Stomach (tissue), 9 donors: Measurements from ENCODE around the gene PCDHGC5. TPM values are rescaled to one million over a fixed set of nuclear protein-coding genes. Genes with fewer than 3 reads are reported as not detected.

Experiments used
- DNase-seq, 2 donors: peaks; one replicate each; pipeline versions ENCODE4 v3.0.0 to v3.0.0-alpha.2; 2013 to 2019
- H3K27ac ChIP-seq, 5 donors: fragments of 200-600 bp in 4 of 5; sonication (generic) in 4 of 5; one replicate each; pipeline ENCODE4 v1.5.1; 2013 to 2019; ENCODE audit warnings: mild to moderate bottlenecking in 1 of 5, moderate library complexity in 1 of 5
- H3K27me3 ChIP-seq, 3 donors: fragments of 200-600 bp; sonication (generic); one replicate each; pipeline ENCODE4 v1.5.1; 2017 to 2019; ENCODE audit warnings: mixed run types in 1 of 3
- H3K36me3 ChIP-seq, 4 donors: fragments of 200-600 bp; sonication (generic); 1 replicate in 3 of 4; 2 replicates in 1 of 4; pipeline ENCODE4 v1.5.1; 2016 to 2019
- H3K4me1 ChIP-seq, 4 donors: fragments of 200-600 bp; sonication (generic); one replicate each; pipeline ENCODE4 v1.5.1; 2016 to 2019
- H3K4me3 ChIP-seq, 4 donors: fragments of 200-600 bp; sonication (generic) in 3 of 4; one replicate each; pipeline ENCODE4 v1.5.1; 2016 to 2019; ENCODE audit warnings: mild to moderate bottlenecking in 1 of 4
- H3K9me3 ChIP-seq, 4 donors: fragments of 200-600 bp; sonication (generic); one replicate each; pipeline ENCODE4 v1.5.1; 2016 to 2019
- CTCF ChIP-seq, 7 experiments: fragments of 450-650 bp in 4 of 7; fragments of 200-600 bp in 3 of 7; sonication (generic) in 3 of 7; IDR thresholded peaks; one replicate each; pipeline ENCODE4 v1.5.1; 2016 to 2019; ENCODE audit warnings: antibody characterized with exemption in 7 of 7, control low read depth in 2 of 7, mild to moderate bottlenecking in 1 of 7
- EP300 ChIP-seq: sonication (generic); formaldehyde crosslinking; IDR thresholded peaks from one replicate; pipeline ENCODE4 v1.6.1; 2017; ENCODE audit warnings: antibody characterized with exemption
- POLR2A ChIP-seq, 4 donors: fragments of 450-650 bp; IDR thresholded peaks; one replicate each; pipeline ENCODE4 v1.6.1; 2016; ENCODE audit warnings: antibody characterized with exemption in 4 of 4, control low read depth in 2 of 4, mild to moderate bottlenecking in 1 of 4, moderate library complexity in 1 of 4
- POLR2AphosphoS5 ChIP-seq, 3 donors: sonication (generic); formaldehyde crosslinking; IDR thresholded peaks; one replicate each; pipeline ENCODE4 v1.6.1; 2016; ENCODE audit warnings: antibody characterized with exemption in 3 of 3
- WGBS, 5 donors: extraction: QIAGEN DNeasy Blood & Tissue Kit in 3 of 5; methylation state at CpG; one replicate each; pipeline versions ENCODE4 v1.1.5 to v1.1.7; 2013 to 2018; 5-methylcytosine and 5-hydroxymethylcytosine counted together
- intact Hi-C: fragments of 100-400 bp; cut with DNase I; formaldehyde crosslinking; loops from one replicate; pipeline ENCODE4 v1.15.1; 2023; ENCODE audit warnings: low total_unique reads
- polyA plus RNA-seq, 3 donors: library from polyadenylated mRNA; stranded (reverse); fragments of 200-250 nt; gene quantifications; one replicate each; pipeline ENCODE4 v1.2.3, GENCODE V29; 2013
- total RNA-seq, 5 donors: library from RNA; depleted of rRNA; stranded (reverse); fragments of >200 nt; gene quantifications; one replicate each; pipeline versions ENCODE4 v1.1.0 to v1.2.3, GENCODE V29; 2014 to 2016
- donor health status: healthy with polysubstance abuse.
- donor health status: Bipolar disorder and iron deficiency.
- donor health status: healthy.

PCDHGC5 gene
- total and polyA plus RNA-seq, 8 donors: 0.08 to 3.5 (median 2.0) TPM; not detected in 3

DNA sequence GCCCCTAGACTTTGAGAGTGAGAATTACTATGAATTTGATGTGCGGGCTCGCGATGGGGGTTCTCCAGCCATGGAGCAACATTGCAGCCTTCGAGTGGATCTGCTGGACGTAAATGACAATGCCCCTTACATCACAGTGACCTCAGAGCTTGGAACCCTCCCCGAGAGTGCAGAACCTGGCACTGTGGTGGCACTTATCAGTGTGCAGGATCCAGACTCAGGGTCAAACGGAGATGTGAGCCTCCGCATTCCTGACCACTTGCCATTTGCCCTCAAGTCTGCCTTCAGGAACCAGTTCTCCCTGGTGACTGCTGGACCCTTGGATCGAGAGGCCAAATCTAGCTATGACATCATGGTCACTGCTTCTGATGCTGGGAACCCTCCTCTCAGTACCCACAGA is 2.8 kb upstream of the PCDHGC5 start:
- Histone ChIP-seq H3K27me3 (peaks cover 0 to 78% (median 27%) of the 10 kb centered on the region in 3 donors), H3K36me3 (peaks cover 0 to 43% (median 0%) of the 10 kb centered on the region in 4 donors), H3K27ac (no peak overlapping the region), H3K4me3 (no peak overlapping the region), H3K9me3 (peaks cover 0 to 11% (median 0%) of the 10 kb centered on the region in 4 donors), H3K4me1 (peaks cover 18 to 43% (median 26%) of the 10 kb centered on the region in 4 donors)
- TF ChIP-seq CTCF (IDR thresholded peaks at IDR 0.05) (no peak), EP300 (no peak), POLR2A (IDR thresholded peaks at IDR 0.05) (no peak), POLR2AphosphoS5 (IDR thresholded peaks at IDR 0.05) (no peak)
- no peak for DNase-seq
- 81 to 94% (median 90%) methylated on average over 8 to 9 of the region's 9 CpGs for WGBS, 5 donors
- intact Hi-C loops: no loop called here

- Histone ChIP-seq H3K27ac (no peak overlapping the region), H3K4me1 (peaks cover 22 to 48% (median 33%) of the 10 kb centered on the region in 4 donors), H3K9me3 (peaks cover 0 to 19% (median 0%) of the 10 kb centered on the region in 4 donors), H3K36me3 (peaks cover 0 to 50% (median 0%) of the 10 kb centered on the region in 4 donors), H3K4me3 (no peak overlapping the region), H3K27me3 (peaks cover 0 to 88% (median 38%) of the 10 kb centered on the region in 3 donors)
- TF ChIP-seq CTCF (IDR thresholded peaks at IDR 0.05) (no peak), POLR2AphosphoS5 (IDR thresholded peaks at IDR 0.05) (no peak), EP300 (no peak), POLR2A (IDR thresholded peaks at IDR 0.05) (no peak)
- intact Hi-C loops: no loop called here
- WGBS, 5 donors: 69 to 83% (median 81%) methylated on average over 6 to 7 of the region's 7 CpGs
- DNase-seq: no peak
Measured at GRCh38 chr5:141487131-141487530, 1.8 kb upstream of the PCDHGC5 start.

GRCh38 chr5:141489841-141490240 is 960 bp downstream of the PCDHGC5 start:
- DNase-seq: no peak
- Histone ChIP-seq H3K36me3 (peaks cover 0 to 50% (median 0%) of the 10 kb centered on the region in 4 donors), H3K9me3 (peaks cover 0 to 22% (median 0%) of the 10 kb centered on the region in 4 donors), H3K4me3 (no peak overlapping the region), H3K27ac (peak overlapping the region in 1 of 5 donors; percentile 36), H3K4me1 (peaks cover 21 to 60% (median 36%) of the 10 kb centered on the region in 4 donors), H3K27me3 (peaks cover 0 to 91% (median 40%) of the 10 kb centered on the region in 3 donors)
- intact Hi-C loops: no loop called here
- WGBS, 5 donors: 80 to 85% (median 83%) methylated on average over 8 to 10 of the region's 10 CpGs
- TF ChIP-seq CTCF (IDR thresholded peaks at IDR 0.05): no peak
- TF ChIP-seq POLR2AphosphoS5 (IDR thresholded peaks at IDR 0.05): no peak
- no peak for TF ChIP-seq EP300
- no peak for TF ChIP-seq POLR2A (IDR thresholded peaks at IDR 0.05)

DNA sequence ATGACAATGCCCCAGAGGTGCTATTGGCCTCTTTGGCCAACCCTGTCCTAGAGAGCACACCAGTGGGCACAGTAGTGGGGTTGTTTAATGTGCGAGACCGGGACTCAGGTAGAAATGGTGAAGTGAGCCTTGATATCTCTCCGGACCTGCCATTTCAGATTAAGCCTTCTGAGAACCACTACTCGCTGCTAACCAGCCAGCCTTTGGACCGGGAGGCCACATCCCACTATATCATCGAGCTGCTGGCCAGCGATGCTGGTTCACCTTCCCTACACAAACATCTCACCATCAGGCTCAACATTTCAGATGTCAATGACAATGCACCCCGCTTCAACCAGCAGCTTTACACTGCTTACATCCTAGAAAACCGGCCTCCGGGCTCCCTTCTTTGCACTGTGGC is 1.4 kb downstream of the PCDHGC5 start:
- 86 to 95% (median 92%) methylated on average over 7 to 10 of the region's 10 CpGs for WGBS, 5 donors

More for the DNA sequence above, 1.4 kb downstream of the PCDHGC5 start:
- no peak overlapping the region for H3K27ac ChIP-seq
- no peak for DNase-seq
- peaks cover 0 to 19% (median 0%) of the 10 kb centered on the region in 4 donors for H3K9me3 ChIP-seq
- H3K27me3 ChIP-seq: peaks cover 0 to 91% (median 35%) of the 10 kb centered on the region in 3 donors
- intact Hi-C loops: no loop called here
- H3K4me3 ChIP-seq: no peak overlapping the region
- TF ChIP-seq POLR2A (IDR thresholded peaks at IDR 0.05) (no peak), CTCF (IDR thresholded peaks at IDR 0.05) (no peak), POLR2AphosphoS5 (IDR thresholded peaks at IDR 0.05) (no peak)
- peaks cover 0 to 50% (median 1%) of the 10 kb centered on the region in 4 donors for H3K36me3 ChIP-seq
- H3K4me1 ChIP-seq: peaks cover 16 to 59% (median 34%) of the 10 kb centered on the region in 4 donors
